ENCODE data around the gene HSPBP1. TPM values are rescaled to one million over a fixed set of nuclear protein-coding genes. Genes with fewer than 3 reads are reported as not detected.

The HSPBP1 gene
- total RNA-seq, 1 experiment from 2014 or later: 63.0 TPM

DNA sequence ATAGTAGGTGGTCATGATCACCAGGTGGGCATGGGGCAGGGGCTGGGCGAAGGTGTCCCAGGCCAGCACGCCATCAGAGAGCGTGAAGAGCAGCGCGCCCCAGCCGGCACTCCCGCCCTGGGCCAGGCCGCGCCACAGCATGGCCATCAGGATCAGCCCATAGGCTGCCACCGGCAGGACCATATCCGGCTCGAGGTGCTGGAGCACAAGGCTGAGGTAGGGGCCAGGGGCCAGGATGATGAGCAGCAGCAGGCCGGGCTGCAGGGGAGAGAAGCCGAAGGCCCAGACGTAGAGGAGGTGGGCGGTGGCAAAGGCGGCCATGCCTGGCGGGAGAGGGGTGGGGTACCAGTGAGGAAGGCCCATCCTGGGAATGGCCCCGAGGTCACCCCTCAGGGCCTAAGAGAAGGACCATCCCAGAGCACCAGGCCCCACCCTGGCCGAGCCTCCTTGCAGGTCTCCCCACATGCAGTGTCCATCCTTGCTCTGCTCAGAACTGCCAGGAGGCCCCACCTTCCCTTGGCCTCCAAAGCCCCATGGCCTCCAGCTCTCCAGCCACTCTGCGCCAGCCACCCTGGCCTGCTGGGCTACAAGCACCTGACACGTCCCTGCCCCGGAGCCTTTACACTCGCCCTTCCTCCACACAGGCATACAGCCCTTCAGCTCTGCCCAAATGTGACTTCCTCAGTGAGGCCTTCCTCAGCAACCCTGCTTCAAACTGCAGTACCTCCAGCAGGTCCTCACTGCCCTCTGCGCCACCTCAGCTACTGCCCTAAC lies 52.5 kb downstream of the HSPBP1 start:
- POLR2A ChIA-PET: no interaction called here
- TF ChIP-seq ATF3 (IDR thresholded peaks at IDR 0.05) (no peak), ZFX (IDR thresholded peaks at IDR 0.05) (no peak), POLR2A (IDR thresholded peaks at IDR 0.05; ENCODE audit: borderline replicate concordance, extremely low read depth, insufficient read depth, insufficient read length) (no peak), ELF1 (IDR thresholded peaks at IDR 0.05; ENCODE audit: borderline replicate concordance, low read depth) (no peak), SP1 (IDR thresholded peaks at IDR 0.05; ENCODE audit: low read depth) (no peak), ZNF274 (IDR thresholded peaks at IDR 0.05; ENCODE audit: low read depth, low read length) (no peak), REST (IDR thresholded peaks at IDR 0.05; ENCODE audit: low read depth) (no peak), FOSL1 (IDR thresholded peaks at IDR 0.05; ENCODE audit: low read depth) (no peak), TCF7L2 (IDR thresholded peaks at IDR 0.05; ENCODE audit: borderline replicate concordance, extremely low read depth, insufficient read depth, insufficient read length) (no peak), SIN3A (IDR thresholded peaks at IDR 0.05; ENCODE audit: low read depth) (no peak)
- TF ChIP-seq, protein P1, sequence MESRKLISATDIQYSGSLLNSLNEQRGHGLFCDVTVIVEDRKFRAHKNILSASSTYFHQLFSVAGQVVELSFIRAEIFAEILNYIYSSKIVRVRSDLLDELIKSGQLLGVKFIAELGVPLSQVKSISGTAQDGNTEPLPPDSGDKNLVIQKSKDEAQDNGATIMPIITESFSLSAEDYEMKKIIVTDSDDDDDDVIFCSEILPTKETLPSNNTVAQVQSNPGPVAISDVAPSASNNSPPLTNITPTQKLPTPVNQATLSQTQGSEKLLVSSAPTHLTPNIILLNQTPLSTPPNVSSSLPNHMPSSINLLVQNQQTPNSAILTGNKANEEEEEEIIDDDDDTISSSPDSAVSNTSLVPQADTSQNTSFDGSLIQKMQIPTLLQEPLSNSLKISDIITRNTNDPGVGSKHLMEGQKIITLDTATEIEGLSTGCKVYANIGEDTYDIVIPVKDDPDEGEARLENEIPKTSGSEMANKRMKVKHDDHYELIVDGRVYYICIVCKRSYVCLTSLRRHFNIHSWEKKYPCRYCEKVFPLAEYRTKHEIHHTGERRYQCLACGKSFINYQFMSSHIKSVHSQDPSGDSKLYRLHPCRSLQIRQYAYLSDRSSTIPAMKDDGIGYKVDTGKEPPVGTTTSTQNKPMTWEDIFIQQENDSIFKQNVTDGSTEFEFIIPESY (IDR thresholded peaks at IDR 0.05; ENCODE audit: extremely low read depth, insufficient replicate concordance, low read length): no peak
- TF ChIP-seq, protein P2, sequence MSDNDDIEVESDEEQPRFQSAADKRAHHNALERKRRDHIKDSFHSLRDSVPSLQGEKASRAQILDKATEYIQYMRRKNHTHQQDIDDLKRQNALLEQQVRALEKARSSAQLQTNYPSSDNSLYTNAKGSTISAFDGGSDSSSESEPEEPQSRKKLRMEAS (IDR thresholded peaks at IDR 0.05): no peak
- no peaks in the 10 kb centered on the region for H3K9me2 ChIP-seq (ENCODE audit: insufficient read depth)
- RAD21 ChIA-PET (ENCODE audit: low non-redundant PET in 1 of 2, low total read pairs in 2 of 2, uncharacterized antibody in 2 of 2, unreplicated experiment in 2 of 2): no interaction called here
- no peak overlapping the region for H3K27ac ChIP-seq (ENCODE audit: low read depth, low read length)
- no peaks in the 10 kb centered on the region for H3K27me3 ChIP-seq (ENCODE audit: insufficient read depth, low read length)
- intact Hi-C loops (cut with micrococcal nuclease): no loop called here
- H4K20me1 ChIP-seq (ENCODE audit: insufficient read depth): no peaks in the 10 kb centered on the region
- H3K36me3 ChIP-seq (ENCODE audit: control insufficient read depth in 1 of 2, insufficient read depth in 2 of 2, low read length in 2 of 2): peaks cover 0 to 11% of the 10 kb centered on the region in 2 experiments; a peak in 1 of 4 replicates
- no peaks in the 10 kb centered on the region for H3K9me3 ChIP-seq (ENCODE audit: control insufficient read depth in 1 of 2, insufficient read depth in 1 of 2, low read depth in 1 of 2, low read length in 2 of 2)
- no peaks in the 10 kb centered on the region for H3K4me1 ChIP-seq (ENCODE audit: control insufficient read depth in 1 of 2, insufficient read depth in 2 of 2, low read length in 2 of 2)
- no peak overlapping the region for H2AFZ ChIP-seq (ENCODE audit: low read depth, low read length, poor library complexity, severe bottlenecking)
- H3K9ac ChIP-seq (ENCODE audit: low read length): no peak overlapping the region
- no peaks in the 10 kb centered on the region; the same call in 1 of the 2 replicates for H3K79me2 ChIP-seq (ENCODE audit: insufficient read depth, low read length)
- no TSS peak for BruUV-seq (replicated peaks)
- CTCF ChIA-PET: no interaction called here
- ATAC-seq (no peak; the same call in 1 of the 2 replicates), DNase-seq (ENCODE audit: low read depth, low spot score) (no peak)
- H3K4me3 ChIP-seq (replicated peaks in 1 of 2; ENCODE audit: low read depth in 1 of 2, low read length in 2 of 2): no peak overlapping the region
- H3K4me2 ChIP-seq (ENCODE audit: low read length): no peak overlapping the region
